ENCODE results near the gene POLR2B. TPM values are rescaled to one million over a fixed set of nuclear protein-coding genes. Genes with fewer than 3 reads are reported as not detected.
A peak's percentile ranks its signal among the peaks of the same experiment; 100 is the strongest.

Gene POLR2B
- polyA plus RNA-seq, 1 experiment, result 44.6 TPM

DNA sequence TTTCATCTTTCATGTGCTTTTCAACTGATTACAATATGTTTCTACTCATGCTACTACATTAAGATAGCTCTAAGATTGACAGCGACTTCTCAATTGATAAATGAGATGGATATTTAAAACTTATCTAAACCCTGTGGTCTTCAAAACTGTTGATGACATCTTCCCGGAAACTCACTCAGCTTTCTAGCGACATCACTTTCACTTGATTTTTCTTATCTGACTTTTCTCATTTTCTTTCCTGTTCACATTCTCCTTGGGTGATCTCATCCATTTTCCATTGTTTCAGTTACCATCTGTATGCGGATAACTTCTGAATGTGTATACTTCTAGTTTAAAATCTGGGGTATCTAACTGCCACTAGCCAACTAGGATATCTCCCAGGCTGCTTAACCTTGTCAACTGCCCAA is 3.1 kb downstream of the POLR2B start:
- no peak for DNase-seq (ENCODE audit: low read depth)
- no peaks in the 10 kb centered on the region; the same call in 1 of the 2 replicates for H3K36me3 ChIP-seq (ENCODE audit: control insufficient read depth, insufficient read depth, low read length)
- ChIA-PET CTCF (no interaction called here), POLR2A (no interaction called here)
- no peak overlapping the region for H3K4me3 ChIP-seq (ENCODE audit: low read depth, low read length)
- H3K27me3 ChIP-seq (ENCODE audit: control insufficient read depth, insufficient read depth, low read length), result no peaks in the 10 kb centered on the region
- TF ChIP-seq, protein P1, sequence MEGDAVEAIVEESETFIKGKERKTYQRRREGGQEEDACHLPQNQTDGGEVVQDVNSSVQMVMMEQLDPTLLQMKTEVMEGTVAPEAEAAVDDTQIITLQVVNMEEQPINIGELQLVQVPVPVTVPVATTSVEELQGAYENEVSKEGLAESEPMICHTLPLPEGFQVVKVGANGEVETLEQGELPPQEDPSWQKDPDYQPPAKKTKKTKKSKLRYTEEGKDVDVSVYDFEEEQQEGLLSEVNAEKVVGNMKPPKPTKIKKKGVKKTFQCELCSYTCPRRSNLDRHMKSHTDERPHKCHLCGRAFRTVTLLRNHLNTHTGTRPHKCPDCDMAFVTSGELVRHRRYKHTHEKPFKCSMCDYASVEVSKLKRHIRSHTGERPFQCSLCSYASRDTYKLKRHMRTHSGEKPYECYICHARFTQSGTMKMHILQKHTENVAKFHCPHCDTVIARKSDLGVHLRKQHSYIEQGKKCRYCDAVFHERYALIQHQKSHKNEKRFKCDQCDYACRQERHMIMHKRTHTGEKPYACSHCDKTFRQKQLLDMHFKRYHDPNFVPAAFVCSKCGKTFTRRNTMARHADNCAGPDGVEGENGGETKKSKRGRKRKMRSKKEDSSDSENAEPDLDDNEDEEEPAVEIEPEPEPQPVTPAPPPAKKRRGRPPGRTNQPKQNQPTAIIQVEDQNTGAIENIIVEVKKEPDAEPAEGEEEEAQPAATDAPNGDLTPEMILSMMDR (IDR thresholded peaks at IDR 0.05; ENCODE audit: insufficient read depth, low read depth, low read length), result no peak

DNA sequence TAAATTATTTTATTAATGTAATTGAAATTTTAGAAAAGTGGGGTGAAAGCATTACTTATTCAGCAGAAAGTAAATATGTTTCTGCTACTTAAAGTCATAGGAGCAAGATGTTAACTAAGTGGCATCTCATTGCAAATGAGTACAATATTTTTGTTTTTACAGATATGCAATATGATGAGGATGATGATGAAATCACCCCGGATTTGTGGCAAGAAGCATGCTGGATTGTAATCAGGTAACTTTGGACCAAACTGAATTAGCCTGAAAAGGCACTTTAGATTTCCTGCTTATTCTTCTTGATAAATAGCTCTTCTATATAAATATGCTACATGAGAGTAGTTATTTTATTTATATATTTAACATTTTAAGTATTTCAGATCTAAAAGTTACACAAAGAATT is 7.5 kb downstream of the POLR2B start:
- TF ChIP-seq, protein P1 (IDR thresholded peaks at IDR 0.05; ENCODE audit: insufficient read depth, low read depth, low read length), result no peak
- Histone ChIP-seq H3K4me3 (ENCODE audit: low read depth, low read length) (no peak overlapping the region), H3K36me3 (ENCODE audit: control insufficient read depth, insufficient read depth, low read length) (peaks cover 4% of the 10 kb centered on the region), H3K27me3 (ENCODE audit: control insufficient read depth, insufficient read depth, low read length) (no peaks in the 10 kb centered on the region)
- POLR2A ChIA-PET, result no interaction called here
- no peak for DNase-seq (ENCODE audit: low read depth)
- CTCF ChIA-PET, result no interaction called here

DNA sequence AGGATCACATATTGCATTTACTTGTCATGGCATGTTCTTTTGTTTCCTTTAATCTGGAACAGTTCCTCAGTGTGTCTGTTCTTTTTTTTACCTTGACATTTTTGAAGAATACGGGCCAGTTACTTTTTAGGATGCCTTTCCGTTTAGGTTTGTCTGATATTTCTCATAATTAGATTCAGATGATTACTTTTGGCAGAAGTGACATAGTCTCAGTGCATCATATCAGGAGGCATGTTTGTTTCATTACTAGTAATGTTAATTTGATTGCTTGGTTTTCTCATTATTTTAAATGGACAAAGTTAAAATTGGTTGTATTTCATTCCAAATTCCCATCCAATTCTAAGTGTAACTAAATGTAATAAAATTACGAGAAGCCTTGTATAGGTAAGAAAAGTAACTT is 8.3 kb downstream of the POLR2B start:
- TF ChIP-seq, protein P1 (IDR thresholded peaks at IDR 0.05; ENCODE audit: insufficient read depth, low read depth, low read length), result no peak
- Histone ChIP-seq H3K27me3 (ENCODE audit: control insufficient read depth, insufficient read depth, low read length) (no peaks in the 10 kb centered on the region), H3K36me3 (ENCODE audit: control insufficient read depth, insufficient read depth, low read length) (peaks cover 6% of the 10 kb centered on the region), H3K4me3 (ENCODE audit: low read depth, low read length) (no peak overlapping the region)
- ChIA-PET CTCF (no interaction called here), POLR2A (no interaction called here)
- no peak for DNase-seq (ENCODE audit: low read depth)

DNA sequence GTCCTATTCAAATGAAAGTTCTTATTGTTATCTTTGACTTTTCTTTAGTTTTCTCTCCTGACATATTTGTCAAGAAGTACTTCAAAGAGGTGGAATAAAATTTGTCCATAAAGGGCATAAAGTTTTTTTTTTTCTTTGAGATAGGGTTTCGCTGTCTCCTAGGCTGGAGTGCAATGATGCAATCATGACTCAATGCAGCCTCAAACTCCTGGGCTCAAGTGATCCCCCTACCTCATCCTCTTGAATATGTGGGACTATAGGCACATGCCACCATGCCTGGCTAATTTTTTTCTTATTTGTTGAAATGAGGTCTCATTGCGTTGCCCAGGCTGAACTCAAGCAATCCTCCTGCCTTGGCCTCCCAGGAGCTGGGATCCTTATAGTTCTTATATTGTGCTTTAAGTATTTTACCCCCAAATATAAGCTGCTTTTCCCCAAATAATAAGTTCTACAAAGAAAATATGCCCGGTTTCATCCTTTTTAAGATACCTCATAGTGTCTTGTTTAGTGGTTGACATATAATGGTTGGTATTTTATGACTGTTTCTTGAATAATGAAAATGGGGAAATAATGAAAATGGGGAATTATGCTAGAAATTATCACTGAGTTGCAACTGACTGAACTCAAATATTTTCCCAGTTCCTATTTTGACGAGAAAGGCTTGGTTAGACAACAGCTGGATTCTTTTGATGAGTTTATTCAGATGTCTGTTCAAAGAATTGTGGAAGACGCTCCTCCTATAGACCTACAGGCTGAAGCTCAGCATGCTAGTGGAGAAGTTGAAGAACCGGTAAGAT is 11.6 kb downstream of the POLR2B start:
- H3K27me3 ChIP-seq (ENCODE audit: control insufficient read depth, insufficient read depth, low read length), result no peaks in the 10 kb centered on the region
- TF ChIP-seq, protein P1 (IDR thresholded peaks at IDR 0.05; ENCODE audit: insufficient read depth, low read depth, low read length), result no peak
- H3K36me3 ChIP-seq (ENCODE audit: control insufficient read depth, insufficient read depth, low read length), result peaks cover 9% of the 10 kb centered on the region
- ChIA-PET CTCF (interaction anchor here (0.6 to 2.7 kb wide), 3 partner anchors 11 to 44 kb away, joined by 3 to 11 read pairs (median 4); partner anchors contain the start of genes NOA1 and POLR2B), POLR2A (no interaction called here)
- DNase-seq (ENCODE audit: low read depth), result no peak
- no peak overlapping the region for H3K4me3 ChIP-seq (ENCODE audit: low read depth, low read length)

DNA sequence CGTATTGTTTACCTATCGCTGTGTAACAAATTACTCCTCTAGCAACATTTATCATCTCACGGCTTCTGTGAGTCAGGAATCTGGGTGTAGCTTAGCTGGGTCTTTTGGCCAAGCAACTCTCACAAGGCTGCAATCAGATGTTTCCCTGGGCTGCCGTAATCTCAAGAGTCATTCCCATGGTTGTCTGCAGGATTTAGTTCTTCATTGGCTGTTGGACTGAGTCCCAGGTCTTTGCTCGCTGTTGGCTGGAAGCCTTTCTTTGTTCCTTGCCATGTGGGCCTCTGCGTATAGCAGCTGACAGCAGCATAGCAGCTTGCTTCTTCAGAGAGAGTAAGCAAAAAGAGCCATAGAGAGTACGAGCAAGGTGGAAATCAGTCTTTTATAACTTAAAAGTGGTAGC is 16.8 kb downstream of the POLR2B start:
- Histone ChIP-seq H3K4me3 (ENCODE audit: low read depth, low read length) (no peak overlapping the region), H3K36me3 (ENCODE audit: control insufficient read depth, insufficient read depth, low read length) (peaks cover 12% of the 10 kb centered on the region), H3K27me3 (ENCODE audit: control insufficient read depth, insufficient read depth, low read length) (no peaks in the 10 kb centered on the region)
- POLR2A ChIA-PET, result no interaction called here
- peak; percentile 30 for DNase-seq (ENCODE audit: low read depth)
- TF ChIP-seq, protein P1 (IDR thresholded peaks at IDR 0.05; ENCODE audit: insufficient read depth, low read depth, low read length), result no peak
- CTCF ChIA-PET, result interaction anchor here (1.5 kb wide), 1 partner anchor 10 kb away, joined by 3 read pairs; no protein-coding TSS in a partner anchor

Data from BJ (cell line).